H9 (cell line): ENCODE results near the gene C10orf143. TPM values are rescaled to one million over a fixed set of nuclear protein-coding genes. Genes with fewer than 3 reads are reported as not detected.

ENCODE experiments used
- DNase-seq: peaks from one replicate; pipeline ENCODE4 v3.0.0-alpha.2; 2017
- H2AFZ ChIP-seq: one replicate; pipeline ENCODE4 v1.6.1; 2013; ENCODE audit warnings: mild to moderate bottlenecking, low read length, control low read depth, moderate library complexity
- H2AK5ac ChIP-seq: 2 replicates; pipeline ENCODE4 v1.6.1; 2013; ENCODE audit warnings: low read length, control low read depth, mixed read lengths; ENCODE audit not compliant: insufficient read length
- H2BK120ac ChIP-seq: one replicate; pipeline ENCODE4 v1.6.1; 2013; ENCODE audit warnings: low read depth, mild to moderate bottlenecking, low read length, control low read depth, inconsistent platforms; ENCODE audit not compliant: poor library complexity, severe bottlenecking
- H2BK12ac ChIP-seq: 2 replicates; pipeline ENCODE4 v1.6.1; 2013; ENCODE audit warnings: low read length, control low read depth, mixed read lengths, low read depth; ENCODE audit not compliant: insufficient read length
- H2BK15ac ChIP-seq: 2 replicates; pipeline ENCODE4 v1.6.1; 2013; ENCODE audit warnings: low read depth, low read length, control low read depth
- H2BK20ac ChIP-seq: one replicate; pipeline ENCODE4 v1.6.1; 2013; ENCODE audit warnings: low read depth, mild to moderate bottlenecking, low read length, control low read depth, inconsistent platforms; ENCODE audit not compliant: poor library complexity, severe bottlenecking
- H2BK5ac ChIP-seq: 2 replicates; pipeline ENCODE4 v1.6.1; 2013; ENCODE audit warnings: low read length, control low read depth, mixed read lengths; ENCODE audit not compliant: insufficient read length
- H3K14ac ChIP-seq: 2 replicates; pipeline ENCODE4 v1.6.1; 2013; ENCODE audit warnings: low read length, control low read depth; ENCODE audit not compliant: insufficient read depth
- H3K18ac ChIP-seq: 2 replicates; pipeline ENCODE4 v1.6.1; 2013; ENCODE audit warnings: low read depth, mild to moderate bottlenecking, mixed read lengths, low read length, control low read depth; ENCODE audit not compliant: insufficient read length
- H3K23ac ChIP-seq: 2 replicates; pipeline ENCODE4 v1.6.1; 2013; ENCODE audit warnings: low read length, control low read depth, mixed read lengths, low read depth; ENCODE audit not compliant: insufficient read length
- H3K23me2 ChIP-seq: 2 replicates; pipeline ENCODE4 v1.6.1; 2013; ENCODE audit warnings: low read depth, mild to moderate bottlenecking, mixed read lengths, low read length, control low read depth; ENCODE audit not compliant: insufficient read length, poor library complexity, severe bottlenecking
- H3K27ac ChIP-seq: 2 replicates; pipeline ENCODE4 v1.5.1; 2013; ENCODE audit warnings: low read length, control low read depth, mixed read lengths, low read depth; ENCODE audit not compliant: insufficient read length
- H3K27me3 ChIP-seq: 2 replicates; pipeline ENCODE4 v1.6.1; 2013; ENCODE audit warnings: low read length, control low read depth, inconsistent platforms; ENCODE audit not compliant: insufficient read depth
- H3K4ac ChIP-seq: 2 replicates; pipeline ENCODE4 v1.6.1; 2013; ENCODE audit warnings: low read depth, mild to moderate bottlenecking, control low read depth, inconsistent platforms, low read length, moderate library complexity
- H3K4me1 ChIP-seq: 2 replicates; pipeline ENCODE4 v1.6.1; 2013; ENCODE audit warnings: low read length, control low read depth, inconsistent platforms; ENCODE audit not compliant: insufficient read depth
- H3K4me2 ChIP-seq: 2 replicates; pipeline ENCODE4 v1.6.1; 2013; ENCODE audit warnings: low read length, control low read depth, mixed read lengths; ENCODE audit not compliant: insufficient read length, insufficient read depth
- H3K56ac ChIP-seq: 2 replicates; pipeline ENCODE4 v1.6.1; 2013; ENCODE audit warnings: low read depth, mild to moderate bottlenecking, mixed read lengths, low read length, control low read depth; ENCODE audit not compliant: insufficient read length
- H3K79me1 ChIP-seq: 2 replicates; pipeline ENCODE4 v1.6.1; 2013; ENCODE audit warnings: low read depth, mild to moderate bottlenecking, moderate library complexity, low read length, control low read depth, inconsistent platforms; ENCODE audit not compliant: insufficient read depth, poor library complexity, severe bottlenecking
- H3K79me2 ChIP-seq: 2 replicates; pipeline ENCODE4 v1.6.1; 2013; ENCODE audit warnings: low read length, control low read depth, inconsistent platforms; ENCODE audit not compliant: insufficient read depth
- H3K9ac ChIP-seq: 2 replicates; pipeline ENCODE4 v1.6.1; 2013; ENCODE audit warnings: low read length, control low read depth, mixed read lengths; ENCODE audit not compliant: insufficient read length; ENCODE audit errors: extremely low read depth
- H3K9me3 ChIP-seq: one replicate; pipeline ENCODE4 v1.6.1; 2013; ENCODE audit warnings: low read depth, low read length, inconsistent platforms; ENCODE audit not compliant: control insufficient read depth
- H3T11ph ChIP-seq: one replicate; pipeline ENCODE4 v1.6.1; 2013; ENCODE audit warnings: mild to moderate bottlenecking, low read length, control low read depth, inconsistent platforms
- H4K20me1 ChIP-seq: one replicate; pipeline ENCODE4 v1.6.1; 2013; ENCODE audit not compliant: control insufficient read depth, insufficient read length, insufficient read depth
- H4K5ac ChIP-seq: 2 replicates; pipeline ENCODE4 v1.6.1; 2013; ENCODE audit warnings: low read depth, mild to moderate bottlenecking, mixed read lengths, low read length, control low read depth; ENCODE audit not compliant: insufficient read length
- H4K8ac ChIP-seq: replicated peaks from 2 replicates; pipeline ENCODE4 v1.6.1; 2013; ENCODE audit warnings: low read length, control low read depth, mixed read lengths, low read depth; ENCODE audit not compliant: insufficient read length
- H4K91ac ChIP-seq: 2 replicates; pipeline ENCODE4 v1.6.1; 2013; ENCODE audit warnings: low read depth, mild to moderate bottlenecking, moderate library complexity, mixed read lengths, low read length, control low read depth; ENCODE audit not compliant: insufficient read length
- H3K27ac Mint-ChIP-seq, 3 experiments: 2 replicates in 2 of 3; 3 replicates in 1 of 3; pipeline ENCODE4 v1.8.0; 2020 to 2021; ENCODE audit warnings: mixed read lengths in 3 of 3, mild to moderate bottlenecking in 1 of 3, moderate library complexity in 1 of 3
- H3K27me3 Mint-ChIP-seq: 2 replicates; pipeline ENCODE4 v1.8.0; 2021; ENCODE audit warnings: low read depth, mild to moderate bottlenecking, moderate library complexity, mixed read lengths
- H3K36me3 Mint-ChIP-seq, 3 experiments: 2 replicates in 2 of 3; 3 replicates in 1 of 3; pipeline ENCODE4 v1.8.0; 2020 to 2021; ENCODE audit warnings: low read depth in 3 of 3, mixed read lengths in 3 of 3; ENCODE audit not compliant: insufficient read depth in 1 of 3
- H3K4me1 Mint-ChIP-seq, 2 experiments: 2 replicates each; pipeline ENCODE4 v1.8.0; 2020; ENCODE audit warnings: mixed read lengths in 2 of 2
- H3K4me3 Mint-ChIP-seq, 2 experiments: 2 replicates in 1 of 2; 3 replicates in 1 of 2; pipeline ENCODE4 v1.8.0; 2020 to 2021; ENCODE audit warnings: mild to moderate bottlenecking in 2 of 2, mixed read lengths in 2 of 2, moderate library complexity in 1 of 2
- H3K9me3 Mint-ChIP-seq, 2 experiments: 2 replicates in 1 of 2; 3 replicates in 1 of 2; pipeline ENCODE4 v1.8.0; 2020; ENCODE audit warnings: mild to moderate bottlenecking in 2 of 2, mixed read lengths in 2 of 2, moderate library complexity in 1 of 2
- CTCF ChIP-seq: fragments of 200-600 bp; sonication (generic); conservative IDR thresholded peaks from 3 replicates; pipeline ENCODE4 v1.8.0; 2021; ENCODE audit warnings: antibody characterized with exemption, mild to moderate bottlenecking
- WGBS: extraction: QIAGEN DNeasy Blood & Tissue Kit; methylation state at CpG from one replicate; pipeline ENCODE4 v1.1.7; 2013; ENCODE audit warnings: missing lambda C conversion rate, low lambda C conversion rate, mixed read lengths; ENCODE audit not compliant: insufficient read length; ENCODE audit errors: extremely low coverage; 5-methylcytosine and 5-hydroxymethylcytosine counted together
- total RNA-seq: library from RNA; stranded (reverse); gene quantifications from 2 replicates; pipeline ENCODE4 v1.2.1, GENCODE V29; 2021

C10orf143 gene
- total RNA-seq, 1 experiment from 2014 or later = 0.94 TPM

GRCh38 chr10:130079614-130080460 is 30.8 kb downstream of the C10orf143 start:
- no peak for TF ChIP-seq CTCF
- no peak overlapping the region for H2BK120ac ChIP-seq
- H3K9me3 ChIP-seq = no peaks in the 10 kb centered on the region
- H3K4ac ChIP-seq = no peak overlapping the region
- no peak overlapping the region for H3K9ac ChIP-seq
- H2BK20ac ChIP-seq = no peak overlapping the region
- Mint-ChIP-seq H3K27me3 (no peaks in the 10 kb centered on the region), H3K9me3 (peaks cover 0 to 5% of the 10 kb centered on the region in 2 experiments; a peak in 1 of 5 replicates), H3K36me3 (peaks cover 0 to 5% (median 0%) of the 10 kb centered on the region in 3 experiments; a peak in 1 of 7 replicates), H3K27ac (no peak overlapping the region), H3K4me1 (peaks cover 4% of the 10 kb centered on the region in 2 experiments; a peak in 3 of 4 replicates), H3K4me3 (no peak overlapping the region)
- H3K27ac ChIP-seq = no peak overlapping the region
- H3K79me1 ChIP-seq = no peaks in the 10 kb centered on the region
- no peak overlapping the region for H3K4me2 ChIP-seq
- H3T11ph ChIP-seq = no peak overlapping the region
- H2AK5ac ChIP-seq = no peak overlapping the region
- H3K27me3 ChIP-seq = no peaks in the 10 kb centered on the region
- H3K79me2 ChIP-seq = no peaks in the 10 kb centered on the region
- no peak overlapping the region for H2BK12ac ChIP-seq
- no peak overlapping the region for H3K18ac ChIP-seq
- H3K14ac ChIP-seq = no peak overlapping the region
- no peak overlapping the region for H2BK5ac ChIP-seq
- H4K5ac ChIP-seq = no peak overlapping the region
- no peaks in the 10 kb centered on the region for H3K23me2 ChIP-seq
- WGBS = no CpG with 5 or more reads among the region's 4 CpGs
- no peak overlapping the region for H3K23ac ChIP-seq
- H4K91ac ChIP-seq = no peak overlapping the region
- no peak overlapping the region for H2BK15ac ChIP-seq
- no peaks in the 10 kb centered on the region for H4K20me1 ChIP-seq
- no peak for DNase-seq
- no peak overlapping the region for H3K56ac ChIP-seq
- H3K4me1 ChIP-seq = no peaks in the 10 kb centered on the region; the same call in 1 of the 2 replicates
- no peak overlapping the region for H4K8ac ChIP-seq
- H2AFZ ChIP-seq = no peak overlapping the region
